Right lobe of liver (tissue), 6 donors: ENCODE data around the gene FOXP1. TPM values are rescaled to one million over a fixed set of nuclear protein-coding genes. Genes with fewer than 3 reads are reported as not detected.

ENCODE experiments used
- ATAC-seq, 4 donors: fragments of 200-7000 bp; cut with Tn5 transposase; one replicate each; pipeline ENCODE4 v1.9.1; 2020; ENCODE audit warnings: mild to moderate bottlenecking in 4 of 4, moderate library complexity in 4 of 4
- DNase-seq, 3 donors: peaks; one replicate each; pipeline ENCODE4 v3.0.0-alpha.2; 2020
- H3K27ac ChIP-seq, 3 donors: fragments of 200-600 bp; one replicate each; pipeline ENCODE4 v1.8.0; 2022
- H3K27me3 ChIP-seq, 2 donors: fragments of 200-600 bp; one replicate each; pipeline ENCODE4 v1.8.0; 2022
- H3K36me3 ChIP-seq, 4 donors: fragments of 200-600 bp; sonication (generic) in 1 of 4; one replicate each; pipeline versions ENCODE4 v1.5.1 to v1.8.0; 2017 to 2022; ENCODE audit warnings: control low read depth in 1 of 4
- H3K4me1 ChIP-seq, 4 donors: fragments of 200-600 bp; sonication (generic) in 1 of 4; one replicate each; pipeline versions ENCODE4 v1.5.1 to v1.8.0; 2017 to 2022; ENCODE audit warnings: control low read depth in 1 of 4
- H3K4me3 ChIP-seq, 3 donors: fragments of 200-600 bp; one replicate each; pipeline ENCODE4 v1.8.0; 2022
- H3K9me3 ChIP-seq, 4 donors: fragments of 200-600 bp; sonication (generic) in 1 of 4; one replicate each; pipeline versions ENCODE4 v1.5.1 to v1.8.0; 2017 to 2022; ENCODE audit warnings: control low read depth in 1 of 4
- CTCF ChIP-seq, 4 donors: fragments of 200-600 bp in 3 of 4; fragments of 450-650 bp in 1 of 4; IDR thresholded peaks; one replicate each; pipeline versions ENCODE4 v1.5.1 to v1.8.0; 2016 to 2022; ENCODE audit warnings: antibody characterized with exemption in 4 of 4, mild to moderate bottlenecking in 2 of 4
- POLR2A ChIP-seq: fragments of 450-650 bp; IDR thresholded peaks from one replicate; pipeline ENCODE4 v1.6.1; 2017; ENCODE audit warnings: antibody characterized with exemption, mild to moderate bottlenecking
- WGBS: methylation state at CpG from one replicate; pipeline ENCODE4 v1.1.6; 2018; ENCODE audit warnings: low coverage, low lambda C conversion rate; ENCODE audit not compliant: insufficient coverage; ENCODE audit errors: missing lambda C conversion rate; 5-methylcytosine and 5-hydroxymethylcytosine counted together
- intact Hi-C, 2 donors: fragments of 100-400 bp; cut with DNase I; formaldehyde crosslinking; loops; one replicate each; pipeline versions ENCODE4 v1.11.2 to v1.14.1; 2022
- total RNA-seq, 6 experiments: library from RNA; depleted of rRNA in 2 of 6; stranded (reverse); fragments of >200 nt in 2 of 6; fragmentation: NEBNext Ultra II Directional in 3 of 6; extraction: Animal tissue kit (Norgen Biotek cat#: 25700) in 3 of 6; gene quantifications; one replicate each; pipeline versions ENCODE4 v1.1.0 to v1.2.4, GENCODE V29; 2016 to 2023
- donor health status: DM: no; HTN: yes; CAD: no.
- donor health status: DM: no; HTN: no; CAD: no.
- donor health status: DM: no; HTN: no; CAD: no.
- donor health status: DM: no; HTN: yes; CAD: no.
- donor health status: DM: no; HTN: yes; CAD: no.

FOXP1 gene
- total RNA-seq, 6 experiments from 2014 or later, result 26.7 to 47.7 (median 35.2) TPM

GRCh38 chr3:71487418-71487817, 96.1 kb downstream of the FOXP1 start:
- TF ChIP-seq POLR2A (no peak), CTCF (IDR thresholded peaks at IDR 0.05) (no peak)
- WGBS, result 63% methylated on average over 5 of the region's 5 CpGs
- no peak for ATAC-seq
- H3K27me3 ChIP-seq, result no peaks in the 10 kb centered on the region
- H3K9me3 ChIP-seq, result no peaks in the 10 kb centered on the region
- no peaks in the 10 kb centered on the region for H3K36me3 ChIP-seq
- H3K27ac ChIP-seq, result no peak overlapping the region
- intact Hi-C loops, result no loop called here
- no peak overlapping the region for H3K4me3 ChIP-seq
- H3K4me1 ChIP-seq, result no peaks in the 10 kb centered on the region
- DNase-seq, result no peak

GRCh38 chr3:71486831-71487230, 96.7 kb downstream of the FOXP1 start:
- intact Hi-C loops, result no loop called here
- DNase-seq (no peak), ATAC-seq (no peak)
- Histone ChIP-seq H3K27me3 (no peaks in the 10 kb centered on the region), H3K27ac (no peak overlapping the region), H3K9me3 (no peaks in the 10 kb centered on the region), H3K4me3 (no peak overlapping the region), H3K4me1 (no peaks in the 10 kb centered on the region), H3K36me3 (no peaks in the 10 kb centered on the region)
- 83% methylated on average over 6 of the region's 6 CpGs for WGBS
- TF ChIP-seq POLR2A, result no peak
- TF ChIP-seq CTCF (IDR thresholded peaks at IDR 0.05), result no peak

GRCh38 chr3:71485896-71486295, 97.6 kb downstream of the FOXP1 start:
- DNase-seq (no peak), ATAC-seq (no peak)
- 77% methylated on average over 1 of the region's 1 CpG for WGBS
- H3K4me1 ChIP-seq, result no peaks in the 10 kb centered on the region
- no peaks in the 10 kb centered on the region for H3K27me3 ChIP-seq
- intact Hi-C loops, result no loop called here
- H3K36me3 ChIP-seq, result no peaks in the 10 kb centered on the region
- no peak overlapping the region for H3K27ac ChIP-seq
- TF ChIP-seq CTCF (IDR thresholded peaks at IDR 0.05), result no peak
- TF ChIP-seq POLR2A, result no peak
- H3K9me3 ChIP-seq, result no peaks in the 10 kb centered on the region
- H3K4me3 ChIP-seq, result no peak overlapping the region

GRCh38 chr3:71484452-71484851, 99.1 kb downstream of the FOXP1 start:
- WGBS, result 78% methylated on average over 3 of the region's 5 CpGs

More at GRCh38 chr3:71484452-71484851, 99.1 kb downstream of the FOXP1 start:
- DNase-seq, result no peak
- no peaks in the 10 kb centered on the region for H3K27me3 ChIP-seq
- intact Hi-C loops, result no loop called here
- ATAC-seq, result no peak
- no peak for TF ChIP-seq CTCF (IDR thresholded peaks at IDR 0.05)
- H3K4me3 ChIP-seq, result no peak overlapping the region
- no peaks in the 10 kb centered on the region for H3K9me3 ChIP-seq
- H3K4me1 ChIP-seq, result no peaks in the 10 kb centered on the region
- no peak overlapping the region for H3K27ac ChIP-seq
- H3K36me3 ChIP-seq, result no peaks in the 10 kb centered on the region
